Activated T-helper 1 cell treated with anti-CD3 and anti-CD28 coated beads, Interleukin-12 subunit alpha, Interleukin-12 subunit beta, Interleukin-2, Interleukin-4 antibody, amounts not matched to agents 30 ng/mL and 10 ng/mL and 1 ng/mL, durations not matched to agents 14 hours and 24 hours and 36 hours (primary cell): ENCODE measurements around the gene HEMGN. TPM values are rescaled to one million over a fixed set of nuclear protein-coding genes. Genes with fewer than 3 reads are reported as not detected.

ENCODE experiments used
- DNase-seq: peaks from one replicate; pipeline ENCODE4 v3.0.0; 2021; ENCODE audit warnings: low spot score
- H3K27ac Mint-ChIP-seq: one replicate; pipeline ENCODE4 v1.8.0; 2021; ENCODE audit warnings: mild to moderate bottlenecking, mixed read lengths
- H3K27me3 Mint-ChIP-seq: one replicate; pipeline ENCODE4 v1.8.0; 2022; ENCODE audit warnings: mild to moderate bottlenecking, moderate library complexity, mixed read lengths; ENCODE audit not compliant: insufficient read depth
- H3K36me3 Mint-ChIP-seq: one replicate; pipeline ENCODE4 v1.8.0; 2021; ENCODE audit warnings: low read depth, mixed read lengths
- H3K4me1 Mint-ChIP-seq: one replicate; pipeline ENCODE4 v1.8.0; 2021; ENCODE audit warnings: low read depth, mixed read lengths
- H3K4me3 Mint-ChIP-seq: one replicate; pipeline ENCODE4 v1.8.0; 2021; ENCODE audit warnings: mild to moderate bottlenecking, moderate library complexity, mixed read lengths
- H3K9me3 Mint-ChIP-seq: one replicate; pipeline ENCODE4 v1.8.0; 2021; ENCODE audit warnings: mixed read lengths
- intact Hi-C: fragments of 100-400 bp; cut with micrococcal nuclease; formaldehyde crosslinking; loops from one replicate; pipeline ENCODE4 v1.15.1; 2024
- total RNA-seq: library from RNA; stranded (reverse); gene quantifications from 2 replicates; pipeline ENCODE4 v1.2.3, GENCODE V29; 2022

Gene HEMGN
- total RNA-seq, 1 donor from 2014 or later = 0.31 TPM

DNA sequence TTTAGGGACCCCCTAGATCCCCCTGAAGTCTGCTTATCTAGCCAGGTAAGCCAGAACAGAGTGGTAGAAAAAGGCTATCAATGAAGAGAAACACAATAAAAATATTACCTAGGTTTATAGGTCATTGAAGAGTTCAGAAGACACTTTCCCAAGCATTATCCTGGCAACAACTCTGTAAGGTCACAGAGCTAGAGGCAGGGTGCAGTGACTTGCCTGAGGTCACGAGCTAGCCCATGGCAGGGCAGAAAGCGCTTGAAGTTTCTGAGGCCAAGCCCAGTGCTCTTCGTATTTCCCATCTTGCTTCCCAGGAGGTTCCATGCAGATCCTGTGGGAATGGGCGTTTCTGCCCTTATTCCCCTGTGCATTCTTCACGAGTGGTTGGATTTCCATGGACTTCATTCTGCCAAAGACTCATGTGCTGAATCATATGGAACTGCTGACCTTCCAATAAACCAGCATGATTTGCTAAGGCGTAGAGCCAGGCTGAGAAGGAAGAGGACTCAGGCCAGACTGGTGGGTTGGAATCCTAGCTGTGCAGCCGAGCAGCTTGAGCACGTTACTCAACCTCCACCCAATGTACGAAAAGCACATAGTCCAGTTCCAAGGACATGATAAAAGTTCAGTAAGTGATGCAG lies 37.8 kb downstream of the HEMGN start:
- H3K9me3 Mint-ChIP-seq = no peaks in the 10 kb centered on the region
- H3K4me3 Mint-ChIP-seq = no peak overlapping the region
- no peaks in the 10 kb centered on the region for H3K27me3 Mint-ChIP-seq
- DNase-seq = no peak
- intact Hi-C loops = loop anchor here (5.0 kb wide), 1 partner anchor 48 kb away; the partner anchor contains the start of gene FOXE1
- no peak overlapping the region for H3K27ac Mint-ChIP-seq
- H3K36me3 Mint-ChIP-seq = peaks cover 16% of the 10 kb centered on the region
- H3K4me1 Mint-ChIP-seq = peaks cover 42% of the 10 kb centered on the region

DNA sequence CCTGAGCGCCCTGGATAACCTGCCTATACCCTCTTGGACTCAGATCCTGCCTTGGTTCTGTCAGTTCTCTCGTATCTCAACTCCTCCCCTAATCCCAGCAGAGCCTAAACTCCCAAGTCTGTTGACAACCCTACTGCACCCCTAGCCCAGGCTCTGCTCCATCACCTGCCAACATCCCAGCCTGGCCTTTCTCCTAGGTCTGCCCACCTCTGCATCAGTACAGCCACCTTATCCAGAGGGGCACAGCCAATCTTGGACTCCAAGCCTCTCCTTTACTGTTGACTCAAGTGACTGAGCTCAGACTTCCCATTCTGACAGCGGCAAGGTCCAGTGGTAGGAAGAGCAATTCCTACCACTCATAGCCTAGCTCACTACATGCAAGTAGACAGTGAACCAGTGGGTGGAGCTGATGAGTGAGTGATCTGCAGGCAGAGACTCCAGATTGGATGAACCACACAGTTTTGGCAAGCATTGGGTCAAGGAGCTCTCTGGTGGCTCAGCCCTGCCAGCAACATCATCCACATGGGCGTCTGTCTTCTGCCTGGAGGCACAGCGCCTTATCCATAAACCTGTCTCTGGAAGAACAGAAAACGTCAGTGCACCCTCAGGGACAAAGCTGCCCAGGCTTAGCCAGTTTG lies 42.2 kb downstream of the HEMGN start:
- intact Hi-C loops = no loop called here
- DNase-seq = no peak
- H3K27ac Mint-ChIP-seq = no peak overlapping the region
- peaks cover 5% of the 10 kb centered on the region for H3K9me3 Mint-ChIP-seq
- H3K36me3 Mint-ChIP-seq = peaks cover 10% of the 10 kb centered on the region
- H3K4me3 Mint-ChIP-seq = no peak overlapping the region
- no peaks in the 10 kb centered on the region for H3K27me3 Mint-ChIP-seq
- peaks cover 1% of the 10 kb centered on the region for H3K4me1 Mint-ChIP-seq

DNA sequence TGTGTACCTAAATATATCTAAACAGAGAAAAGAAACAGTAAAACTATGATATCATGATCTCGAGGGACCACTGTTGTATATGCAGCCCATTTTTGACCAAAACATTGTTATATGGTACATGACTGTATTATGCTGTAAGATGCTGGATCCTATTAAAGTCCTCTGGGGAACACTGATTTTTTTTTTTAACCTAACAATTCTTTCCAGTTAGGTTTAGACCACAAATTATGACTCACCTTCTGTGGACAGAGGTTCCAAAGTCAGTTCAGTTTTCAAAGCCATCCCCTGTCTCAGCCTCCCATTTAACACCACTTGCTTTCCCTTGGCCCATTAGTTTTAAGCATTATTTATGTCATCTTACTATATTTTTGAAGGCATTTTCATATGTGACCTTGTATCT lies 42.8 kb downstream of the HEMGN start:
- no peaks in the 10 kb centered on the region for H3K27me3 Mint-ChIP-seq
- peaks cover under 1% of the 10 kb centered on the region for H3K4me1 Mint-ChIP-seq
- H3K9me3 Mint-ChIP-seq = peaks cover 5% of the 10 kb centered on the region
- DNase-seq = no peak
- intact Hi-C loops = no loop called here
- no peak overlapping the region for H3K4me3 Mint-ChIP-seq
- no peak overlapping the region for H3K27ac Mint-ChIP-seq
- H3K36me3 Mint-ChIP-seq = peaks cover 9% of the 10 kb centered on the region

DNA sequence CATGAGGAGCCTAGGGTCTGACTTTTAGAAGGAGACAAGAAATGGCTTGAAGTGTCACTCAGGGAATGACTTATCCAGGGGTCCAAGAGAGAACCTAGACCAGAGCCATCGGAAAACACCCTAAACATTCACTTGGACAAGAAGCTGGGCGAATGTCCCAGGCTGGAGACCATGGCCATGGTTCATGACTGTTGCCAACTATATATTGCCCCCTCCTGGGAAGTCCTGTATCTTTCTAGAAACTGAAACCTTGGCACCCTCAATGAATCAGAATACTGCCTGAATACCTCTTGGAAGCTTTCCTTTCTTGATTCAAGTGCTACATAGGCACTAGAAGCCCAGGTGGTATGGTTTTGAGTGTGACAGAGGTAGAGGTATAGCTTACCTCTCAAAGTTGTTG lies 45.6 kb downstream of the HEMGN start:
- Mint-ChIP-seq H3K4me1 (peaks cover 6% of the 10 kb centered on the region), H3K36me3 (peaks cover 9% of the 10 kb centered on the region), H3K27me3 (peaks cover 4% of the 10 kb centered on the region), H3K4me3 (no peak overlapping the region), H3K27ac (no peak overlapping the region), H3K9me3 (peaks cover 5% of the 10 kb centered on the region)
- DNase-seq = no peak
- intact Hi-C loops = no loop called here

DNA sequence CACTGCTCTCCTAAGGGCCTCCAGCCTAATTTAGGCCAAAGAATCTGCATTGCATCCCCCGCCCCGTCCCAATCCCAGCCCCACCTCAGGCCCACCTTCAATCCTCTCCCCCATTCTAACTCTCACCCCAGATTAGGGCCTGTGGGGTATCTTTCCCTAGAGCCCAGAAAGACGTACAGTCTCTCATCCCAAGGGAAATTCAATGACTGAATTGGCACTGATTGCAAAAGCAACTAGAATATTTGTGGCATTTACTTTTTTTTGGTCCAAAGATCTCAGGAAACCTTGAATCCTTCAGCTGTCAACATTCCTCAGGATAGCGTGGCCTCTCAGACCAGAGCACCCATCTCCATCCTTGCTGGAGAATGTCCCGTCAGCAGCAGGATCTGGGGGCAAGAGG lies 46.2 kb downstream of the HEMGN start:
- H3K4me3 Mint-ChIP-seq = no peak overlapping the region
- peaks cover 6% of the 10 kb centered on the region for H3K4me1 Mint-ChIP-seq
- intact Hi-C loops = loop anchor here (2.0 kb wide), 2 partner anchors 31 to 63 kb away; partner anchors contain the start of gene TRMO
- DNase-seq = no peak
- peaks cover 5% of the 10 kb centered on the region for H3K9me3 Mint-ChIP-seq
- no peak overlapping the region for H3K27ac Mint-ChIP-seq
- peaks cover 9% of the 10 kb centered on the region for H3K36me3 Mint-ChIP-seq
- H3K27me3 Mint-ChIP-seq = peaks cover 4% of the 10 kb centered on the region

DNA sequence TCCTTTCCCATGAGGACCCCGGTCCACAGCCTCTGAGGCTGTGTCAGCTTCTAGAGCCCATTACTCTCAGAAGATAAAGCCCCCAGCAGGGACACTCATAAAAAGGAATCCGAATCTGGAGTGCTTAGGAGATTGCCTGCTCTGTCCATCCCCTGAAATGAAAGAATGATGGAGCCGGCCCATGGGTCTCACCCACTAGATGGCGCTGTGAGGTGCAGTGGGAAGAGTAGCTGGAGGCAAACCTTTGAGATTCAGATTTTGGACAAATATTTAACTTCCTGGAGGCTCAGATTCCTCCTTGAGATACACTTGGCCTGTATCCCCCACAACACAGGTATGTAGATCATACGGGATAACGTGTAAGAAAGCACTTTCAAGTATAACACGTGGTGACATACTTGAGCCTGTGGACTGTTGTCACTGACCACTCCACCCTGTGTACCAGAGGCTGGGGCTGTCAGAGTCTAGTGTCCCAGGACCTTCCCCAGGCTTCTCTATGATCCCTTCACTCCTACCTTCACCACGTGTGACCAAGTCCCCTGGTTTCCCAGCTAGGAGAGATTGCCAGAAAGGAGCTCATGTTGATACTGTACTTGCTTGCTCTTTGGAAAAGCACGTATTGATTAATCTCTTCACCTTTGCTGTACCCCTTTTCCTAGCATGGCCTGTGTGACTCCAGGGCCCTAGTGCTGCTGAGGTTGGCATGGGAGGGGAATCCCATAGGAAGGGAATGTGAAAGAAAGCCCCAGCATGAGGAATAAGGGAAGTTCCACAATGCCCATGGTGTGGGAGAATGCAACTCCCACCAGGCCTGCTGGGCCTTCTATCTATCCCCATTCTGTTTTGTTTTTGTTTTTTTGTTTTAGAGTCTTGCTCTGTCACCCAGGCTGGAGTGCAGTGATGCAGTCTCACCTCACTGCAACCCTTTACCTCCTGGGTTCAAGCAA lies 47.8 kb downstream of the HEMGN start:
- Mint-ChIP-seq H3K36me3 (peaks cover 3% of the 10 kb centered on the region), H3K27ac (no peak overlapping the region), H3K4me1 (peaks cover 6% of the 10 kb centered on the region), H3K27me3 (peaks cover 4% of the 10 kb centered on the region), H3K9me3 (peaks cover 5% of the 10 kb centered on the region), H3K4me3 (no peak overlapping the region)
- intact Hi-C loops = loop anchor here (1.0 to 2.0 kb wide), 4 partner anchors 11 to 180 kb away; partner anchors contain the start of gene TRMO
- peak; percentile 51 for DNase-seq

DNA sequence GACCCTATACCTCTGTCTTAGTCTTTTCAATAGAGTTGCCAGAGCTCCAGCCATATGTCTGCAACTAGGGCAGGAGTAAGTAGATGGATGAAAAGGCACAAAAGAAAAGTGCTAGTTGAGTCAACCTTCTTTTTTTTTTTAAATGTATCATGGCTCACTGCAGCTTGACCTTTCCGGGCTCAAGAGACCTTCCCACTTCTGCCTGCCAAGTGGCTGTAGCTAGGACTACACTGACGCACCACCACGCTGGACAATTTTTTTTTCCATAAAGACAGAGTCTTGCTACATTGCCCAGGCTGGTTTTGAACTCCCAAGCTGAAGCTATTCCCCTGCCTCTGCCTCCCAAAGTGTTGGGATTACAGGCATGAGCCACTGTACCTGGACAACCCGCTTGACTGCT lies 57.6 kb downstream of the HEMGN start:
- H3K36me3 Mint-ChIP-seq = no peaks in the 10 kb centered on the region
- H3K9me3 Mint-ChIP-seq = no peaks in the 10 kb centered on the region
- DNase-seq = no peak
- intact Hi-C loops = no loop called here
- H3K27me3 Mint-ChIP-seq = peaks cover 29% of the 10 kb centered on the region
- H3K4me3 Mint-ChIP-seq = no peak overlapping the region
- no peaks in the 10 kb centered on the region for H3K4me1 Mint-ChIP-seq
- H3K27ac Mint-ChIP-seq = no peak overlapping the region

Other genes starting within 250 kb of the HEMGN start
- gene XPA, start 240.8 kb downstream of the HEMGN start, total RNA-seq = 10.6 and 11.3 TPM in 2 replicates
- 0.05 TPM in 1 of 2 replicates, not detected in the other for gene FOXE1, start 84.9 kb downstream of the HEMGN start, total RNA-seq
- 13.1 and 14.5 TPM in 2 replicates for gene TRMO, start 15.7 kb downstream of the HEMGN start, total RNA-seq
- gene ANP32B, start 45.2 kb upstream of the HEMGN start, total RNA-seq = 305 and 313 TPM in 2 replicates
- gene NANS, start 118.6 kb upstream of the HEMGN start, total RNA-seq = 54.4 and 55.5 TPM in 2 replicates
- gene TRIM14, start 181.1 kb upstream of the HEMGN start, total RNA-seq = 41.7 and 42.0 TPM in 2 replicates